Measurements from ENCODE around the gene PLXDC2. TPM values are rescaled to one million over a fixed set of nuclear protein-coding genes. Genes with fewer than 3 reads are reported as not detected.

The PLXDC2 gene
- total and polyA plus RNA-seq, 10 of the 15 experiments (the other 5 are each of a cell fraction or from before 2014, with no cell fraction given): 0.05 to 1.8 (median 0.14) TPM; not detected in 2

DNA sequence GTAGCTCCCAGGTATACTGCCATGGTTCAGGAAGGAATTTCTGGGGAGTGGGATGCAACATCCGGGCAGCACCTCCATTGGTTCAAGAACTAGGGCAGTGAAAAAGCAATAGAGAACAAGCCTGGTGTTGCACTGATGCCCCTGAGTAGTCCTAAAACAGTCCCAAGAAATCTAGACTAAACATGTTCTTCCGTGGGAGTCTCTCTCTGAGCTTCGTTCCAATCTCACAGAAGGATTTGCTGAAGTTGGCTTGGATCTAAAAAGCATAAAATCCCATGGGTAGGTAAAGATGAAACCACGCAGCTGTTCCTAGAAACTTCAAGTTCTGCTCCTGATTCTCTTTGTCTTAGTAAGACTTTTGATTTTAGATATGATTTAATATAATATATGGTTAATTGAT is 154.5 kb downstream of the PLXDC2 start (continued):
- TF ChIP-seq, protein P1, sequence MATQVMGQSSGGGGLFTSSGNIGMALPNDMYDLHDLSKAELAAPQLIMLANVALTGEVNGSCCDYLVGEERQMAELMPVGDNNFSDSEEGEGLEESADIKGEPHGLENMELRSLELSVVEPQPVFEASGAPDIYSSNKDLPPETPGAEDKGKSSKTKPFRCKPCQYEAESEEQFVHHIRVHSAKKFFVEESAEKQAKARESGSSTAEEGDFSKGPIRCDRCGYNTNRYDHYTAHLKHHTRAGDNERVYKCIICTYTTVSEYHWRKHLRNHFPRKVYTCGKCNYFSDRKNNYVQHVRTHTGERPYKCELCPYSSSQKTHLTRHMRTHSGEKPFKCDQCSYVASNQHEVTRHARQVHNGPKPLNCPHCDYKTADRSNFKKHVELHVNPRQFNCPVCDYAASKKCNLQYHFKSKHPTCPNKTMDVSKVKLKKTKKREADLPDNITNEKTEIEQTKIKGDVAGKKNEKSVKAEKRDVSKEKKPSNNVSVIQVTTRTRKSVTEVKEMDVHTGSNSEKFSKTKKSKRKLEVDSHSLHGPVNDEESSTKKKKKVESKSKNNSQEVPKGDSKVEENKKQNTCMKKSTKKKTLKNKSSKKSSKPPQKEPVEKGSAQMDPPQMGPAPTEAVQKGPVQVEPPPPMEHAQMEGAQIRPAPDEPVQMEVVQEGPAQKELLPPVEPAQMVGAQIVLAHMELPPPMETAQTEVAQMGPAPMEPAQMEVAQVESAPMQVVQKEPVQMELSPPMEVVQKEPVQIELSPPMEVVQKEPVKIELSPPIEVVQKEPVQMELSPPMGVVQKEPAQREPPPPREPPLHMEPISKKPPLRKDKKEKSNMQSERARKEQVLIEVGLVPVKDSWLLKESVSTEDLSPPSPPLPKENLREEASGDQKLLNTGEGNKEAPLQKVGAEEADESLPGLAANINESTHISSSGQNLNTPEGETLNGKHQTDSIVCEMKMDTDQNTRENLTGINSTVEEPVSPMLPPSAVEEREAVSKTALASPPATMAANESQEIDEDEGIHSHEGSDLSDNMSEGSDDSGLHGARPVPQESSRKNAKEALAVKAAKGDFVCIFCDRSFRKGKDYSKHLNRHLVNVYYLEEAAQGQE (IDR thresholded peaks at IDR 0.05; ENCODE audit: low read depth, low read length): no peak
- TF ChIP-seq CHD2 (IDR thresholded peaks at IDR 0.05; ENCODE audit: borderline replicate concordance, low read depth, low read length) (no peak), YY1 (IDR thresholded peaks at IDR 0.05; ENCODE audit: low read depth, low read length) (no peak), BCL11A (IDR thresholded peaks at IDR 0.05; ENCODE audit: low read depth, low read length) (no peak), HDAC2 (IDR thresholded peaks at IDR 0.05) (no peak), TARDBP (IDR thresholded peaks at IDR 0.05; ENCODE audit: borderline replicate concordance) (no peak)
- TF ChIP-seq, protein P2, sequence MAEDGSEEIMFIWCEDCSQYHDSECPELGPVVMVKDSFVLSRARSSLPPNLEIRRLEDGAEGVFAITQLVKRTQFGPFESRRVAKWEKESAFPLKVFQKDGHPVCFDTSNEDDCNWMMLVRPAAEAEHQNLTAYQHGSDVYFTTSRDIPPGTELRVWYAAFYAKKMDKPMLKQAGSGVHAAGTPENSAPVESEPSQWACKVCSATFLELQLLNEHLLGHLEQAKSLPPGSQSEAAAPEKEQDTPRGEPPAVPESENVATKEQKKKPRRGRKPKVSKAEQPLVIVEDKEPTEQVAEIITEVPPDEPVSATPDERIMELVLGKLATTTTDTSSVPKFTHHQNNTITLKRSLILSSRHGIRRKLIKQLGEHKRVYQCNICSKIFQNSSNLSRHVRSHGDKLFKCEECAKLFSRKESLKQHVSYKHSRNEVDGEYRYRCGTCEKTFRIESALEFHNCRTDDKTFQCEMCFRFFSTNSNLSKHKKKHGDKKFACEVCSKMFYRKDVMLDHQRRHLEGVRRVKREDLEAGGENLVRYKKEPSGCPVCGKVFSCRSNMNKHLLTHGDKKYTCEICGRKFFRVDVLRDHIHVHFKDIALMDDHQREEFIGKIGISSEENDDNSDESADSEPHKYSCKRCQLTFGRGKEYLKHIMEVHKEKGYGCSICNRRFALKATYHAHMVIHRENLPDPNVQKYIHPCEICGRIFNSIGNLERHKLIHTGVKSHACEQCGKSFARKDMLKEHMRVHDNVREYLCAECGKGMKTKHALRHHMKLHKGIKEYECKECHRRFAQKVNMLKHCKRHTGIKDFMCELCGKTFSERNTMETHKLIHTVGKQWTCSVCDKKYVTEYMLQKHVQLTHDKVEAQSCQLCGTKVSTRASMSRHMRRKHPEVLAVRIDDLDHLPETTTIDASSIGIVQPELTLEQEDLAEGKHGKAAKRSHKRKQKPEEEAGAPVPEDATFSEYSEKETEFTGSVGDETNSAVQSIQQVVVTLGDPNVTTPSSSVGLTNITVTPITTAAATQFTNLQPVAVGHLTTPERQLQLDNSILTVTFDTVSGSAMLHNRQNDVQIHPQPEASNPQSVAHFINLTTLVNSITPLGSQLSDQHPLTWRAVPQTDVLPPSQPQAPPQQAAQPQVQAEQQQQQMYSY (CRISPR knock-in tag; IDR thresholded peaks at IDR 0.05): no peak
